Fibroblast of mammary gland (primary cell): ENCODE results near the gene GRB10.

Source experiments
- DNase-seq: peaks from one replicate; pipeline ENCODE4 v3.0.0-alpha.2; 2010; ENCODE audit warnings: low read depth
- H3K4me3 ChIP-seq: 2 replicates; pipeline ENCODE4 v1.5.1; 2011; ENCODE audit warnings: low read depth, mild to moderate bottlenecking, low read length, moderate library complexity; ENCODE audit not compliant: control insufficient read depth
- CTCF ChIP-seq: conservative IDR thresholded peaks from 2 replicates; pipeline ENCODE4 v1.5.1; 2011; ENCODE audit warnings: low read depth, low read length, inconsistent platforms; ENCODE audit not compliant: control insufficient read depth, insufficient read depth

GRB10 gene

GRCh38 chr7:50795253-50795652, 12.6 kb upstream of the GRB10 start:
- no peak for DNase-seq
- H3K4me3 ChIP-seq, result no peak overlapping the region
- no peak for TF ChIP-seq CTCF

GRCh38 chr7:50793947-50794570, 11.4 kb upstream of the GRB10 start:
- H3K4me3 ChIP-seq, result peak overlapping the region; percentile 50
- no peak for TF ChIP-seq CTCF
- DNase-seq, result no peak

DNA sequence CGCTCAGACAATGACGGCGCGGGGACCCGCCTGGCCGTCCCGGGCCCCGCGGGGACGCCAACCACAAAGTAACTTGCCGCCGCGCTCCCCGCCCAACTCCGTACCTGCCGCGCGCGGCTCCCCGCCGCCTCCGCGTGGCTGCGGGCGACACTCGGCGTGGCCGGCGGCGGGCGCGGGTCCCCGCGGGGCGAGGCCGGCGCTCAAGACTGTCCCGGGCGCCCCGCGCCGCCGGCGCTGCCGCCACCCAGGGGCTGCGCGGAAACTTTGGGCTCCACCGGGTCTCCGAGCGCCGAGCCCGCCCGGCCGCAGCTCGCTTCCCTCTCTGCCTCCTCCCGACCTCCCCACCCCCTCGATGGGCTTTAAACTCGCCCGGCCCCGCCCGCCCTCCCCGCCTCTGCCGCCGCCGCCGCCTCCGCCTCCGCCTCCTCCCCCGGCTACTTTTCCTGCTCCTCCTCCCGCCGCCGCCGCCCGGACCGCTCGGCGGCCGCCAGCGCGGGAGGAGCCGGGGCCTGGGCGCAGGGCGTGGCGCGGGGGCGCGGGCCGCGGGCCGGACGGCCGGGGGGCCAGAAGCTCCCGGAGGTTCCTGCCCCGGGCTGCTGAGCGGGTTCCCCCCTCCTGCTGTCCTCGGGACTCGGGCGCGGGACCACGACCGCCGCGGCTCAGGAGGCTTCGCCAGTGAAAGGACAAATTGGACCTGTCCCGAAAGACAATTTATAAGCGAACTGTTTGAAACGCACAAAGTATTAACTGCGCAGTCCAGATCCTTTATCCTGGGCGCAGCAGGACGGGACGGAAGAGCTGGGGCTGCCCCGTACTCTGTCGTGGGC, 10.6 kb upstream of the GRB10 start:
- peak; percentile 40 for DNase-seq
- TF ChIP-seq CTCF, result no peak
- peak overlapping the region; percentile 50 for H3K4me3 ChIP-seq

GRCh38 chr7:50792342-50793119, 9.8 kb upstream of the GRB10 start:
- H3K4me3 ChIP-seq, result peak overlapping the region; percentile 78
- peak; percentile 49 for DNase-seq
- no peak for TF ChIP-seq CTCF

GRCh38 chr7:50791938-50792341, 9.2 kb upstream of the GRB10 start:
- H3K4me3 ChIP-seq, result peak overlapping the region; percentile 78
- no peak for TF ChIP-seq CTCF
- DNase-seq, result peak; percentile 72

GRCh38 chr7:50791363-50791937, 8.8 kb upstream of the GRB10 start:
- peak overlapping the region; percentile 78 for H3K4me3 ChIP-seq
- no peak for DNase-seq
- TF ChIP-seq CTCF, result no peak
